ENCODE results near the gene KLHL3. TPM values are rescaled to one million over a fixed set of nuclear protein-coding genes. Genes with fewer than 3 reads are reported as not detected.

The KLHL3 gene
- total RNA-seq, 2 experiments from 2014 or later: 9.2 to 12.2 TPM

DNA sequence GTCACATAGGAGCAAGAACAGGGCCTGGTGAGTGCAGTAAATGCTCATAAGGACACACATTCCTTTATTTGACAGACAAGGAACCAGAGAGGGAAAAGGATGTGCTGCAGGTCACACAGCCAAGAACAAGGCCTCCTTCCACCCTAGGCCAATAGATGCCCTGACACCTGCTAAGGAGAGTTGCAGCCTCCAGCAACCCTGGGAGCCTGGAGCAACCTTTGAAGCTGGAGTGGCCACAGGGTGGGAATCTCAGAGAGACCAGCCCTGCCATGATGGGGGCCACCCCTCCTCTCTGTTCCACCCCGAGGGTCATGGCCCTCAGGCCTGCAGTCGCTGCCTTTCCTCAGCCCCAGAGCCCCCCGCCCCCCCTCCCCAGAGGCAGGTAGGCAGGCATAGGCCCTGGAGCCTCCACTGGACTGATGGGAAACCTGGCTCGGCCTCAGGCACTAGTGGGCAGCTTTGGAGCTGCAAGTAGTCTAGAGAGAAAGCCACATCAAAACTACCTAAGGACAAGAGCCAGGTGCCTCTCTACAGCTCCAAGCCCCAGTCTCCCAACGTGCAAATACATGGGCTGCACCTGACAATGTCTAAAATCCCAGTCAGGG, 120.6 kb downstream of the KLHL3 start:
- intact Hi-C loops (cut with micrococcal nuclease): no loop called here
- DNase-seq: no peak

DNA sequence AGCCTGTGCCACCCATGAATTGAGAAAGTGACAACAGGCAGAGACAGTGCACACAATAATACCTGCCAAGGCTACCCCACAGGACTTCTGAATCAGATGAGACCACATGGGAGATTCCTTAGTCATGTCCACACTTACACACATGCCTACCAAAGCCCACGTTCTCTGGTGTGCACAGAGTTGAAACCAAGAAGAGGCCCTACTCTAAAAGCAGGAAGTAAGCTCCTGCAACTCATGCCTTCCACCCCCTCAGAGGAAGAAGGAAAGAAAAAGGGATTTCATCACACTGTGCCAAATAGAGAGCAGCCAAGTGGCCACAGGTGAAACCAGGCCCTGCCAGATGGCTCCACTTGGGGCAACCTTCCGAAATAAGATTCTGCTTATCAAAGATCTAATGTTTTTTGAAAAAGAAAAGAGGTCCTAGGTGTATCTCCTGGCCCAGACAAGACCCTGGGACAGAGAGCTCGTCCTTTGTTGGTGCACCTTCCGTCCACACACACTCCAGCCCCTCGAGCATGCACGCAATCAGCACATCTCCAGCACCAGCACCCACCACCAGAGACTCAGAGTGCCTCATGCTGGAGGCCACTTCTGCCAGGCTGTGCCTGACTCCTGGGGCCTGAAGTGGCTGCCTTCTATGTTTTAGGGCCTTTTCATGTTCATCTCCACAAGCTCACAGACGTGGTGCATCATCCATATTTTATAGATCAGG, 122.2 kb downstream of the KLHL3 start:
- H3K4me1 Mint-ChIP-seq (ENCODE audit: low read depth): peaks cover 7% of the 10 kb centered on the region
- POLR2A ChIA-PET: no interaction called here

More for the DNA sequence above, 120.6 kb downstream of the KLHL3 start:
- no peaks in the 10 kb centered on the region for H3K36me3 Mint-ChIP-seq (ENCODE audit: low read depth)
- no peaks in the 10 kb centered on the region for H3K9me3 Mint-ChIP-seq
- H3K4me1 Mint-ChIP-seq (ENCODE audit: low read depth): peaks cover 7% of the 10 kb centered on the region
- ChIA-PET POLR2A (no interaction called here), CTCF (no interaction called here)
- H3K27ac Mint-ChIP-seq: no peak overlapping the region
- ATAC-seq: no peak
- H3K27me3 Mint-ChIP-seq: no peaks in the 10 kb centered on the region
- TF ChIP-seq, protein P1, sequence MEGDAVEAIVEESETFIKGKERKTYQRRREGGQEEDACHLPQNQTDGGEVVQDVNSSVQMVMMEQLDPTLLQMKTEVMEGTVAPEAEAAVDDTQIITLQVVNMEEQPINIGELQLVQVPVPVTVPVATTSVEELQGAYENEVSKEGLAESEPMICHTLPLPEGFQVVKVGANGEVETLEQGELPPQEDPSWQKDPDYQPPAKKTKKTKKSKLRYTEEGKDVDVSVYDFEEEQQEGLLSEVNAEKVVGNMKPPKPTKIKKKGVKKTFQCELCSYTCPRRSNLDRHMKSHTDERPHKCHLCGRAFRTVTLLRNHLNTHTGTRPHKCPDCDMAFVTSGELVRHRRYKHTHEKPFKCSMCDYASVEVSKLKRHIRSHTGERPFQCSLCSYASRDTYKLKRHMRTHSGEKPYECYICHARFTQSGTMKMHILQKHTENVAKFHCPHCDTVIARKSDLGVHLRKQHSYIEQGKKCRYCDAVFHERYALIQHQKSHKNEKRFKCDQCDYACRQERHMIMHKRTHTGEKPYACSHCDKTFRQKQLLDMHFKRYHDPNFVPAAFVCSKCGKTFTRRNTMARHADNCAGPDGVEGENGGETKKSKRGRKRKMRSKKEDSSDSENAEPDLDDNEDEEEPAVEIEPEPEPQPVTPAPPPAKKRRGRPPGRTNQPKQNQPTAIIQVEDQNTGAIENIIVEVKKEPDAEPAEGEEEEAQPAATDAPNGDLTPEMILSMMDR (IDR thresholded peaks at IDR 0.05): no peak
- no peak overlapping the region for H3K4me3 Mint-ChIP-seq

DNA sequence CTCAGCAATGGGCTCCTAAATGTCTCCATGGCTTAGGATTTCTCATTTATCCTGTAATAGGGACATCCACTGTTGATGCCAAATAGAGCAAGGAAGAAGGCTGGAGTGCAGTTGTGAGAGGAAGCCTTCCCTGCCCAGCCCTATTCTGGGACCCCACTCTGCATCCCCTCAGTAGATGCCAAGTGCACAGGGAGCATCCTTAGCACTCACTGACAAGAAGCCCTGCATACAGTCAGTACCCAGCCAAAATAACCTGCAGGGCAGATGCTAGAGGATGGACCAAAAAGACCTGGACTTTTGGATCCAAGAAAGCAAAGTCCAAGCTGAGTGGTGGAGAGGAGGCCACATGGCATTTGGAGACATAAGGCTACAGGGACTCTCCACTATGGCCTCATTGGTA, 123.3 kb downstream of the KLHL3 start:
- intact Hi-C loops (cut with micrococcal nuclease): no loop called here
- ATAC-seq (no peak), DNase-seq (no peak)
- H3K9me3 Mint-ChIP-seq: no peaks in the 10 kb centered on the region
- no peak overlapping the region for H3K4me3 Mint-ChIP-seq
- ChIA-PET CTCF (interaction anchor here (1.1 kb wide), 1 partner anchor 48 kb away, joined by 3 read pairs; no protein-coding TSS in a partner anchor), POLR2A (interaction anchor here (0.6 kb wide), 1 partner anchor 110 kb away, joined by 3 read pairs; no protein-coding TSS in a partner anchor)
- H3K36me3 Mint-ChIP-seq (ENCODE audit: low read depth): no peaks in the 10 kb centered on the region
- H3K27ac Mint-ChIP-seq: no peak overlapping the region
- H3K27me3 Mint-ChIP-seq: peaks cover 2% of the 10 kb centered on the region
- TF ChIP-seq, protein P1 (IDR thresholded peaks at IDR 0.05): no peak
- peaks cover 7% of the 10 kb centered on the region for H3K4me1 Mint-ChIP-seq (ENCODE audit: low read depth)

More for the DNA sequence above, 122.2 kb downstream of the KLHL3 start:
- Mint-ChIP-seq H3K27me3 (no peaks in the 10 kb centered on the region), H3K9me3 (no peaks in the 10 kb centered on the region), H3K27ac (no peak overlapping the region), H3K4me3 (no peak overlapping the region), H3K36me3 (ENCODE audit: low read depth) (no peaks in the 10 kb centered on the region)
- CTCF ChIA-PET: interaction anchor here (0.7 to 1.1 kb wide), 2 partner anchors 26 to 47 kb away, joined by 3 read pairs; no protein-coding TSS in a partner anchor
- TF ChIP-seq, protein P1 (IDR thresholded peaks at IDR 0.05): no peak
- ATAC-seq (peak; percentile 81), DNase-seq (peak; percentile 28)
- intact Hi-C loops (cut with micrococcal nuclease): no loop called here

DNA sequence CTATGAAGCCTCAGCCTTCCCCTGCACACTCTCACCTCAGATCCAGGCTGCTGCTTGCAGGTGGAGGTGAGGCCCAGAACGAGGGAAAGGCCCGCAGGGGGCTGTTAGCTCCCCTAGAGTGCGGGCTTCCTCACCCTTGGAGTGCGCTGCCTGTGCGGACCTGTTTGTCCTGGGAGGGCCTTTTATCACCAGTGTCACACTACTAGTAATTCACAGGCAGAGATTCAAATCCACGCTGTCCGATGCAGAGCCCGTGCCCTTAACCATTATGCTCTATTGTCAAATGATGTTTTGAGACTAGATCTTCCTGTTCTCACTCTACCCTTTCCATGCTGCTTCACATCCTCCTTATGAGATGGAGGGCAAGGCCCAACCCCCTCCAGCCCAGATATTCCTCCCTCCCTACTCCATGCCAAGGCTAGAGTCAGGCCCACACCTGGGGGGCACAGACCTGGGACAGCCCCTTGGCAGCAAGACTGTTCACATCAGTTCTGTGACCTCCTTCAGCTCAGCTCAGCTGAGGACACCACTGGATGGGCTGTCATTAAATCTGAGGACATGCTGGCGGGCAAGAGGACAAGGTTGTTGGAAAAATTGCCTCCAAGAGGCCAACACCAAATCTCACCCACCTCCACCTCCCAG, 124.0 kb downstream of the KLHL3 start:
- no peak overlapping the region for H3K4me3 Mint-ChIP-seq
- POLR2A ChIA-PET: interaction anchor here (0.6 kb wide), 1 partner anchor 111 kb away, joined by 3 read pairs; no protein-coding TSS in a partner anchor
- ATAC-seq (no peak), DNase-seq (no peak)
- peaks cover 7% of the 10 kb centered on the region for H3K4me1 Mint-ChIP-seq (ENCODE audit: low read depth)
- no peaks in the 10 kb centered on the region for H3K9me3 Mint-ChIP-seq
- H3K36me3 Mint-ChIP-seq (ENCODE audit: low read depth): no peaks in the 10 kb centered on the region
- peaks cover 2% of the 10 kb centered on the region for H3K27me3 Mint-ChIP-seq
- CTCF ChIA-PET: no interaction called here
- no peak overlapping the region for H3K27ac Mint-ChIP-seq
- TF ChIP-seq, protein P1 (IDR thresholded peaks at IDR 0.05): no peak
- intact Hi-C loops (cut with micrococcal nuclease): no loop called here

Measured in activated CD8-positive, alpha-beta T cell treated with anti-CD3 and anti-CD28 coated beads for 36 hours (primary cell).